ENCODE data around the gene LRRTM3.

LRRTM3 gene

DNA sequence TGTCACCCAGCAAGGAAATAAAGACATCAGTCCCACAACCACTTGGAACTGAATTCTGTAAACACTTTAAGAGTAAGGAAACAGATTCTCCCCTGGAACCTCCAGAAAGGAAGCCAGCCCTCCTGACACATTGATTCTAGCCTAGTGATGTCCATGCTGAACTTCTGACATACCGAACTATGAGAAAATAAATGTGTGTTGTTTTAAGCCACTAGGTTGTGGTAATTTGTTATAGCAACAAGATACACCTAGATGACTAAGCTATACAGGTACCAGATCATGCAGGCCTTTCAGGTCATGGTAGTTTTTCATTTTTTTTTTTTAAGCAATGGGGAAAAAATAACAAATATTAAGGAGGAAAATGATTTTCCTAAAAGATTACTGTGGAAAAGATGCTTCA, 37.6 kb upstream of the LRRTM3 start:
- TF ChIP-seq, protein P1, sequence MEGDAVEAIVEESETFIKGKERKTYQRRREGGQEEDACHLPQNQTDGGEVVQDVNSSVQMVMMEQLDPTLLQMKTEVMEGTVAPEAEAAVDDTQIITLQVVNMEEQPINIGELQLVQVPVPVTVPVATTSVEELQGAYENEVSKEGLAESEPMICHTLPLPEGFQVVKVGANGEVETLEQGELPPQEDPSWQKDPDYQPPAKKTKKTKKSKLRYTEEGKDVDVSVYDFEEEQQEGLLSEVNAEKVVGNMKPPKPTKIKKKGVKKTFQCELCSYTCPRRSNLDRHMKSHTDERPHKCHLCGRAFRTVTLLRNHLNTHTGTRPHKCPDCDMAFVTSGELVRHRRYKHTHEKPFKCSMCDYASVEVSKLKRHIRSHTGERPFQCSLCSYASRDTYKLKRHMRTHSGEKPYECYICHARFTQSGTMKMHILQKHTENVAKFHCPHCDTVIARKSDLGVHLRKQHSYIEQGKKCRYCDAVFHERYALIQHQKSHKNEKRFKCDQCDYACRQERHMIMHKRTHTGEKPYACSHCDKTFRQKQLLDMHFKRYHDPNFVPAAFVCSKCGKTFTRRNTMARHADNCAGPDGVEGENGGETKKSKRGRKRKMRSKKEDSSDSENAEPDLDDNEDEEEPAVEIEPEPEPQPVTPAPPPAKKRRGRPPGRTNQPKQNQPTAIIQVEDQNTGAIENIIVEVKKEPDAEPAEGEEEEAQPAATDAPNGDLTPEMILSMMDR (conservative IDR thresholded peaks at IDR 0.05; ENCODE audit: low read length) = no peak
- DNase-seq (ENCODE audit: low read depth) = no peak
- no peak overlapping the region for H3K4me3 ChIP-seq (ENCODE audit: low read length)

DNA sequence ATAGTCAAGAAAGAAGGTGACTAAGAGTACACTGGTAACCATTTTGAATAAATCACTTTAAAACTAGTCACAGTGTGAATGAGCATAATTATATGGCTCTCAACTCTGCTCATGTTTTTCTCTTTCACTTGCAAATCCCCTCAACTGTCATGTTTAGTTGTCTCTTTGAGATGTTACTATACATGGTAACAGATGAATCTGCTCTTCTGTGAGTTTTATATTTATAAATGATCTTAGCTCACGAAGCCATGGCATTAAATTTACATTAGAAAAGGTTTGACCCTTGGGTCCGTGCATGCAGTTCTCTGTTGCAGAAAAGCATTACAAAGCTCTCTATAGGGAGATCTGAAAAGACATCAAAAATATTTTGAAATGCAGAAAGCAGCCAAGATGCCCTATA, 33.0 kb upstream of the LRRTM3 start:
- H3K4me3 ChIP-seq (ENCODE audit: low read length) = no peak overlapping the region
- TF ChIP-seq, protein P1 (conservative IDR thresholded peaks at IDR 0.05; ENCODE audit: low read length) = no peak
- DNase-seq (ENCODE audit: low read depth) = no peak

DNA sequence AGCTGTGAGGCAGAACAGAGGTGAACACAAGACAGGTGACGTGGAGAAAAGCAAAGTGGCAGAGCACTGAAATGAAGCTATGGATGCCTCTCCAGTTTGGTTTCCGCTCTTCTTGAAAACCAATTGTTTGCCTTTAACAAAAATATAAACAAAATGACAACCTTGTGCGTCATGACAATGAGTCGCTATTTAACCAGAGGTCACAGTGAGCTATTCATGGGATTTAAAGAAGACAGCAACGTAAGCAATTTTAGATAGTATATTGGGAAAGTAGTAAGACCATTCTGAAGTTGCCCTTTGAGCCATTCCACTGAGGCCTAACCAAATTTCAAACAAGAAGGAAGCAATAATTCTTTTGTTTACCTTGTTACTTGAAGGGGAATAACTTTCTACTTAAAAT, 15.2 kb upstream of the LRRTM3 start:
- TF ChIP-seq, protein P1 (conservative IDR thresholded peaks at IDR 0.05; ENCODE audit: low read length) = no peak
- no peak for DNase-seq (ENCODE audit: low read depth)
- no peak overlapping the region for H3K4me3 ChIP-seq (ENCODE audit: low read length)

DNA sequence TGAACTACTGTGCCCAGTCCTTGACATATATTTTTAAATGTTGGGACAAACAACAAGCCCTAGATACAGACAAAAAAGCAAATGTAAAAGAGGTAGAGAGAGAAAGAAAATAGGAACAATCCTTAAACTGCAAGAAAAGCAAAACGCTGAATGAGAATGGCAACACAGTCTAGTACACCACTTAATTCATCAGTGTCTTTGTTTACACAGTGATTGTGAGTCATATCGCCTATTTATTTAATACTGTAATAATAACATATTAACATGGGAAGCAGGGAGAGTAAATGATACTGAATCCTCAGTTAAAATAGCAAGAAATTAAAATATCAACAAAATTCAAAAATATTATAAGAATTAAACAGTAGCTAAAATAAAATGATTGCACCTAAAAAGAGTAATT, 9.8 kb upstream of the LRRTM3 start:
- TF ChIP-seq, protein P1 (conservative IDR thresholded peaks at IDR 0.05; ENCODE audit: low read length) = no peak
- no peak for DNase-seq (ENCODE audit: low read depth)
- no peak overlapping the region for H3K4me3 ChIP-seq (ENCODE audit: low read length)

DNA sequence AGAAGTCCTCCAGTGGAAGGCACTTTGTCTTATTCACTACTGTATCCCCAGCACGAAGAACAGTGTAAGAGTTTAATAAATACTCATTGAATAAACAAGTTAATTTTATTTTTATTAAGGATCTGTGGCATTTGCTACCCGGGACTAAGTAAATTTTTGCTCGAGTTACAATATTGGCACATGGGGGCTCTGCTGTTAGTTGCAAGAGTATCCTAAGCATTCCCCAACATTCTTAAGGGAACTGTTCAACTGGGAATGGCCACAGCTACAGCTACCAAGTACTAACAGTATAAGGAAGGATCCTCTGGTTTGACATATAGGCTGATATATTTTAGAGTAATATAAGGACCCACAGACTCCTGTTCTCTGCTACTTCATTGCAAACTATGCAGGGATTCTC, 8.7 kb upstream of the LRRTM3 start:
- H3K4me3 ChIP-seq (ENCODE audit: low read length) = no peak overlapping the region
- no peak for DNase-seq (ENCODE audit: low read depth)
- TF ChIP-seq, protein P1 (conservative IDR thresholded peaks at IDR 0.05; ENCODE audit: low read length) = no peak

DNA sequence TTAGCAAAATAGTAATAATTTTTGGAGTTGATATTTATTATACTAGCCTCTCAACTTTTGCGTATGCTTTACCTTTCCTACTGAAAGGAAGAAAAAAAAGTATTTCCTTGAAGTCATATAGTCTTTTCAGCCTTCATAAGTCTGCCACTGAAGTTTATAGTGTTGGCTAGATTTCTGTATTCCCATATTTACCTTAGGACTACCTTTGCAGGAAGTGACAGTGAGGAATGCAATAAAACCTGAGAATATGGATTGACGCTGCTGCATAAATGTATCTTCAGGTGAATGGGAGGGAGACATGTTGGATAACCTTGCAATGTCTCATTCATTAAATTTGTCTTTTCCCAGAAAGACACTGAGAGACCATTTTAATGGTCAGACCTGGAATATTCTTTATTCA, 6.6 kb upstream of the LRRTM3 start:
- TF ChIP-seq, protein P1 (conservative IDR thresholded peaks at IDR 0.05; ENCODE audit: low read length) = no peak
- no peak overlapping the region for H3K4me3 ChIP-seq (ENCODE audit: low read length)
- no peak for DNase-seq (ENCODE audit: low read depth)

DNA sequence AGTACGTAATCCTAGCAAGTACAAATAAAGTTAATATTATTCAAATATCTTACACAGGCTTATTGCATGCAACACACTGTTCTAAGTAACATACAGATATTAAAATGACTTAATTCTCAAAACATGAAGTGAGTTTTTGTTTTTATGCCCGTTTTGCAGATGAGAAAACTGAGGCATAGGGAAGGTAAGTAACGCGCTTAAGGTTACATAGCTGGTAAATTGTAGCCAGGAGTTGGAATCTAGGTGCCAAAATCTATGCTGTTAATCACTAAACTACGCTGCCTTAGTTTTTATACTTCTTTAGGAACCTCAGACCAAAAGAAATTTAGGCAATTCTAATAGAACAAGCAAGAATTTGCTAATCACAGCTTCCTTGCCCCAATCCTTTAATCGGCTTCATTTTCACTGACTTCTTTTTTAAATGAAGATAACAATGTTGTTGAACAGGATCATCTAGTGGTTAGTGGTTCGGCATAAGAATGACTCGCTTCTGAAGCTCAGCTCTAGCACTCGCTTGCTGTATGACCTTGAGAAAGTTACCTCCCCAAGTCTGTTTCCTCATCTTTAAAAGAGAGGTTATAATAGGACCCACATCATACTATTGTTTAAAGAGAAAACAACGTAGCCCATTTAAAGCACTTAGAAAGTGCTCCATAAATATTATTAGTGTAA, 1.0 kb upstream of the LRRTM3 start:
- no peak for DNase-seq (ENCODE audit: low read depth)
- TF ChIP-seq, protein P1 (conservative IDR thresholded peaks at IDR 0.05; ENCODE audit: low read length) = no peak
- H3K4me3 ChIP-seq (ENCODE audit: low read length) = no peak overlapping the region
